Measurements from ENCODE around the gene NUP35.

DNA sequence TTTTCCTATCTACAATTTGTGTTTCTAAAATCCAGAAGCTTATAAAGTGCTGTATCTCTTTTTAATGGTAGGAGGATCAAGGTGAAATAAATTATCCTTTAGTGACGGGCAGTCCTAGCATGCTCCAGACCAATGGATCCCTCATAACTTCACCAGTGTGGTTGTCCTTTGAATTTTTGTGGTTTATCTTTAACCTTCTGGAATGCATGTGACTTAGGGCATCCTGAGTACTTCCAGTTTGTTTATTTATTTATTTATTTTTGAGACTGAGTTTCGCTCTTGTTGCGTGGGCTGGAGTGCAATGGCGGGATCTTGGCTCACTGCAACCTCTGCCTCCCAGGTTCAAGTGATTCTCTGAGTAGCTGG, 40.4 kb downstream of the NUP35 start:
- TF ChIP-seq, protein P1, sequence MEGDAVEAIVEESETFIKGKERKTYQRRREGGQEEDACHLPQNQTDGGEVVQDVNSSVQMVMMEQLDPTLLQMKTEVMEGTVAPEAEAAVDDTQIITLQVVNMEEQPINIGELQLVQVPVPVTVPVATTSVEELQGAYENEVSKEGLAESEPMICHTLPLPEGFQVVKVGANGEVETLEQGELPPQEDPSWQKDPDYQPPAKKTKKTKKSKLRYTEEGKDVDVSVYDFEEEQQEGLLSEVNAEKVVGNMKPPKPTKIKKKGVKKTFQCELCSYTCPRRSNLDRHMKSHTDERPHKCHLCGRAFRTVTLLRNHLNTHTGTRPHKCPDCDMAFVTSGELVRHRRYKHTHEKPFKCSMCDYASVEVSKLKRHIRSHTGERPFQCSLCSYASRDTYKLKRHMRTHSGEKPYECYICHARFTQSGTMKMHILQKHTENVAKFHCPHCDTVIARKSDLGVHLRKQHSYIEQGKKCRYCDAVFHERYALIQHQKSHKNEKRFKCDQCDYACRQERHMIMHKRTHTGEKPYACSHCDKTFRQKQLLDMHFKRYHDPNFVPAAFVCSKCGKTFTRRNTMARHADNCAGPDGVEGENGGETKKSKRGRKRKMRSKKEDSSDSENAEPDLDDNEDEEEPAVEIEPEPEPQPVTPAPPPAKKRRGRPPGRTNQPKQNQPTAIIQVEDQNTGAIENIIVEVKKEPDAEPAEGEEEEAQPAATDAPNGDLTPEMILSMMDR (conservative IDR thresholded peaks at IDR 0.05; ENCODE audit: low read depth in 2 of 2), result no peak
- TF ChIP-seq JUNB (IDR thresholded peaks at IDR 0.05; ENCODE audit: unreplicated experiment), result no peak
- TF ChIP-seq EZH2phosphoT487 (IDR thresholded peaks at IDR 0.05; ENCODE audit: unreplicated experiment), result no peak
- TF ChIP-seq, protein P2, sequence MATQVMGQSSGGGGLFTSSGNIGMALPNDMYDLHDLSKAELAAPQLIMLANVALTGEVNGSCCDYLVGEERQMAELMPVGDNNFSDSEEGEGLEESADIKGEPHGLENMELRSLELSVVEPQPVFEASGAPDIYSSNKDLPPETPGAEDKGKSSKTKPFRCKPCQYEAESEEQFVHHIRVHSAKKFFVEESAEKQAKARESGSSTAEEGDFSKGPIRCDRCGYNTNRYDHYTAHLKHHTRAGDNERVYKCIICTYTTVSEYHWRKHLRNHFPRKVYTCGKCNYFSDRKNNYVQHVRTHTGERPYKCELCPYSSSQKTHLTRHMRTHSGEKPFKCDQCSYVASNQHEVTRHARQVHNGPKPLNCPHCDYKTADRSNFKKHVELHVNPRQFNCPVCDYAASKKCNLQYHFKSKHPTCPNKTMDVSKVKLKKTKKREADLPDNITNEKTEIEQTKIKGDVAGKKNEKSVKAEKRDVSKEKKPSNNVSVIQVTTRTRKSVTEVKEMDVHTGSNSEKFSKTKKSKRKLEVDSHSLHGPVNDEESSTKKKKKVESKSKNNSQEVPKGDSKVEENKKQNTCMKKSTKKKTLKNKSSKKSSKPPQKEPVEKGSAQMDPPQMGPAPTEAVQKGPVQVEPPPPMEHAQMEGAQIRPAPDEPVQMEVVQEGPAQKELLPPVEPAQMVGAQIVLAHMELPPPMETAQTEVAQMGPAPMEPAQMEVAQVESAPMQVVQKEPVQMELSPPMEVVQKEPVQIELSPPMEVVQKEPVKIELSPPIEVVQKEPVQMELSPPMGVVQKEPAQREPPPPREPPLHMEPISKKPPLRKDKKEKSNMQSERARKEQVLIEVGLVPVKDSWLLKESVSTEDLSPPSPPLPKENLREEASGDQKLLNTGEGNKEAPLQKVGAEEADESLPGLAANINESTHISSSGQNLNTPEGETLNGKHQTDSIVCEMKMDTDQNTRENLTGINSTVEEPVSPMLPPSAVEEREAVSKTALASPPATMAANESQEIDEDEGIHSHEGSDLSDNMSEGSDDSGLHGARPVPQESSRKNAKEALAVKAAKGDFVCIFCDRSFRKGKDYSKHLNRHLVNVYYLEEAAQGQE (IDR thresholded peaks at IDR 0.05; ENCODE audit: unreplicated experiment), result no peak
- TF ChIP-seq POLR2AphosphoS5 (IDR thresholded peaks at IDR 0.05; ENCODE audit: low read depth), result no peak
- no peak for TF ChIP-seq EZH2 (IDR thresholded peaks at IDR 0.05; ENCODE audit: low read depth, unreplicated experiment)
- TF ChIP-seq, protein P3, sequence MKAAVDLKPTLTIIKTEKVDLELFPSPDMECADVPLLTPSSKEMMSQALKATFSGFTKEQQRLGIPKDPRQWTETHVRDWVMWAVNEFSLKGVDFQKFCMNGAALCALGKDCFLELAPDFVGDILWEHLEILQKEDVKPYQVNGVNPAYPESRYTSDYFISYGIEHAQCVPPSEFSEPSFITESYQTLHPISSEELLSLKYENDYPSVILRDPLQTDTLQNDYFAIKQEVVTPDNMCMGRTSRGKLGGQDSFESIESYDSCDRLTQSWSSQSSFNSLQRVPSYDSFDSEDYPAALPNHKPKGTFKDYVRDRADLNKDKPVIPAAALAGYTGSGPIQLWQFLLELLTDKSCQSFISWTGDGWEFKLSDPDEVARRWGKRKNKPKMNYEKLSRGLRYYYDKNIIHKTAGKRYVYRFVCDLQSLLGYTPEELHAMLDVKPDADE (IDR thresholded peaks at IDR 0.05), result no peak
- TF ChIP-seq ZNF114 (CRISPR knock-in tag; IDR thresholded peaks at IDR 0.05), result no peak
- TF ChIP-seq CREB1 (CRISPR knock-in tag; IDR thresholded peaks at IDR 0.05; ENCODE audit: low read depth), result no peak
- TF ChIP-seq NANOG (IDR thresholded peaks at IDR 0.05; ENCODE audit: borderline replicate concordance), result no peak
- no peak for TF ChIP-seq STAT1 (IDR thresholded peaks at IDR 0.05; ENCODE audit: unreplicated experiment)
- TF ChIP-seq ZNF331 (CRISPR knock-in tag; IDR thresholded peaks at IDR 0.05; ENCODE audit: low read depth), result no peak
- TF ChIP-seq, protein P4, sequence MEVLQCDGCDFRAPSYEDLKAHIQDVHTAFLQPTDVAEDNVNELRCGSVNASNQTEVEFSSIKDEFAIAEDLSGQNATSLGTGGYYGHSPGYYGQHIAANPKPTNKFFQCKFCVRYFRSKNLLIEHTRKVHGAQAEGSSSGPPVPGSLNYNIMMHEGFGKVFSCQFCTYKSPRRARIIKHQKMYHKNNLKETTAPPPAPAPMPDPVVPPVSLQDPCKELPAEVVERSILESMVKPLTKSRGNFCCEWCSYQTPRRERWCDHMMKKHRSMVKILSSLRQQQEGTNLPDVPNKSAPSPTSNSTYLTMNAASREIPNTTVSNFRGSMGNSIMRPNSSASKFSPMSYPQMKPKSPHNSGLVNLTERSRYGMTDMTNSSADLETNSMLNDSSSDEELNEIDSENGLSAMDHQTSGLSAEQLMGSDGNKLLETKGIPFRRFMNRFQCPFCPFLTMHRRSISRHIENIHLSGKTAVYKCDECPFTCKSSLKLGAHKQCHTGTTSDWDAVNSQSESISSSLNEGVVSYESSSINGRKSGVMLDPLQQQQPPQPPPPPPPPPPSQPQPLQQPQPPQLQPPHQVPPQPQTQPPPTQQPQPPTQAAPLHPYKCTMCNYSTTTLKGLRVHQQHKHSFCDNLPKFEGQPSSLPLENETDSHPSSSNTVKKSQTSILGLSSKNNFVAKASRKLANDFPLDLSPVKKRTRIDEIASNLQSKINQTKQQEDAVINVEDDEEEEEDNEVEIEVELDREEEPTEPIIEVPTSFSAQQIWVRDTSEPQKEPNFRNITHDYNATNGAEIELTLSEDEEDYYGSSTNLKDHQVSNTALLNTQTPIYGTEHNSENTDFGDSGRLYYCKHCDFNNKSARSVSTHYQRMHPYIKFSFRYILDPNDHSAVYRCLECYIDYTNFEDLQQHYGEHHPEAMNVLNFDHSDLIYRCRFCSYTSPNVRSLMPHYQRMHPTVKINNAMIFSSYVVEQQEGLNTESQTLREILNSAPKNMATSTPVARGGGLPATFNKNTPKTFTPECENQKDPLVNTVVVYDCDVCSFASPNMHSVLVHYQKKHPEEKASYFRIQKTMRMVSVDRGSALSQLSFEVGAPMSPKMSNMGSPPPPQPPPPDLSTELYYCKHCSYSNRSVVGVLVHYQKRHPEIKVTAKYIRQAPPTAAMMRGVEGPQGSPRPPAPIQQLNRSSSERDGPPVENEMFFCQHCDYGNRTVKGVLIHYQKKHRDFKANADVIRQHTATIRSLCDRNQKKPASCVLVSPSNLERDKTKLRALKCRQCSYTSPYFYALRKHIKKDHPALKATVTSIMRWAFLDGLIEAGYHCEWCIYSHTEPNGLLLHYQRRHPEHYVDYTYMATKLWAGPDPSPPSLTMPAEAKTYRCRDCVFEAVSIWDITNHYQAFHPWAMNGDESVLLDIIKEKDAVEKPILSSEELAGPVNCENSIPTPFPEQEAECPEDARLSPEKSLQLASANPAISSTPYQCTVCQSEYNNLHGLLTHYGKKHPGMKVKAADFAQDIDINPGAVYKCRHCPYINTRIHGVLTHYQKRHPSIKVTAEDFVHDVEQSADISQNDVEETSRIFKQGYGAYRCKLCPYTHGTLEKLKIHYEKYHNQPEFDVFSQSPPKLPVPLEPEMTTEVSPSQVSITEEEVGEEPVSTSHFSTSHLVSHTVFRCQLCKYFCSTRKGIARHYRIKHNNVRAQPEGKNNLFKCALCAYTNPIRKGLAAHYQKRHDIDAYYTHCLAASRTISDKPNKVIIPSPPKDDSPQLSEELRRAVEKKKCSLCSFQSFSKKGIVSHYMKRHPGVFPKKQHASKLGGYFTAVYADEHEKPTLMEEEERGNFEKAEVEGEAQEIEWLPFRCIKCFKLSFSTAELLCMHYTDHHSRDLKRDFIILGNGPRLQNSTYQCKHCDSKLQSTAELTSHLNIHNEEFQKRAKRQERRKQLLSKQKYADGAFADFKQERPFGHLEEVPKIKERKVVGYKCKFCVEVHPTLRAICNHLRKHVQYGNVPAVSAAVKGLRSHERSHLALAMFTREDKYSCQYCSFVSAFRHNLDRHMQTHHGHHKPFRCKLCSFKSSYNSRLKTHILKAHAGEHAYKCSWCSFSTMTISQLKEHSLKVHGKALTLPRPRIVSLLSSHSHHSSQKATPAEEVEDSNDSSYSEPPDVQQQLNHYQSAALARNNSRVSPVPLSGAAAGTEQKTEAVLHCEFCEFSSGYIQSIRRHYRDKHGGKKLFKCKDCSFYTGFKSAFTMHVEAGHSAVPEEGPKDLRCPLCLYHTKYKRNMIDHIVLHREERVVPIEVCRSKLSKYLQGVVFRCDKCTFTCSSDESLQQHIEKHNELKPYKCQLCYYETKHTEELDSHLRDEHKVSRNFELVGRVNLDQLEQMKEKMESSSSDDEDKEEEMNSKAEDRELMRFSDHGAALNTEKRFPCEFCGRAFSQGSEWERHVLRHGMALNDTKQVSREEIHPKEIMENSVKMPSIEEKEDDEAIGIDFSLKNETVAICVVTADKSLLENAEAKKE (CRISPR knock-in tag; IDR thresholded peaks at IDR 0.05), result no peak

All from GM23338 (cell line).